Activated T-helper 1 cell treated with Interleukin-2 at 50 U/mL for 16 hours (primary cell): ENCODE measurements around the gene ABAT.
"Not testable (repeated sequence)": the region's sequence is repeated elsewhere in the genome, so short reads cannot be mapped to it uniquely, and the experiment has no call there.

Experiments
- DNase-seq: peaks from one replicate; pipeline ENCODE4 v3.0.0-alpha.2; 2020; ENCODE audit warnings: low read depth

ABAT gene

GRCh38 chr16:8742068-8742467 is 67.7 kb downstream of the ABAT start:
- no peak for DNase-seq

- not testable (repeated sequence) for DNase-seq
Observed at GRCh38 chr16:8748944-8749343, 74.5 kb downstream of the ABAT start.

- no peak for DNase-seq
Observed at GRCh38 chr16:8751481-8752311, 77.3 kb downstream of the ABAT start.

GRCh38 chr16:8752706-8753105 is 78.3 kb downstream of the ABAT start:
- DNase-seq = no peak

- no peak for DNase-seq
Observed at GRCh38 chr16:8753416-8754054, 79.1 kb downstream of the ABAT start.

GRCh38 chr16:8756755-8757154 is 82.3 kb downstream of the ABAT start:
- no peak for DNase-seq

- DNase-seq = no peak
Observed at GRCh38 chr16:8758022-8758421, 83.6 kb downstream of the ABAT start.

GRCh38 chr16:8760021-8760420 is 85.6 kb downstream of the ABAT start:
- DNase-seq = no peak

- DNase-seq = no peak
Observed at GRCh38 chr16:8761078-8761477, 86.7 kb downstream of the ABAT start.

- no peak for DNase-seq
Observed at GRCh38 chr16:8762254-8762653, 87.8 kb downstream of the ABAT start.

- no peak for DNase-seq
Observed at GRCh38 chr16:8763083-8763482, 88.7 kb downstream of the ABAT start.

- DNase-seq = no peak
Observed at GRCh38 chr16:8763899-8764298, 89.5 kb downstream of the ABAT start.

- DNase-seq = no peak
Observed at GRCh38 chr16:8764525-8765250, 90.3 kb downstream of the ABAT start.

GRCh38 chr16:8767176-8767575 is 92.8 kb downstream of the ABAT start:
- DNase-seq = no peak

- no peak for DNase-seq
Observed at GRCh38 chr16:8768283-8768682, 93.9 kb downstream of the ABAT start.

GRCh38 chr16:8768692-8769091 is 94.3 kb downstream of the ABAT start:
- DNase-seq = no peak

GRCh38 chr16:8773537-8773936 is 99.1 kb downstream of the ABAT start:
- no peak for DNase-seq

- no peak for DNase-seq
Observed at GRCh38 chr16:8774208-8774607, 99.8 kb downstream of the ABAT start.

- DNase-seq = no peak
Observed at GRCh38 chr16:8775359-8775758, 100.9 kb downstream of the ABAT start.

GRCh38 chr16:8776129-8776584 is 101.7 kb downstream of the ABAT start:
- DNase-seq = no peak

- no peak for DNase-seq
Observed at GRCh38 chr16:8777217-8777616, 102.8 kb downstream of the ABAT start.

- DNase-seq = no peak
Observed at GRCh38 chr16:8781797-8782196, 107.4 kb downstream of the ABAT start.

- DNase-seq = no peak
Observed at GRCh38 chr16:8782673-8783072, 108.3 kb downstream of the ABAT start.
